Spleen (tissue), 7 donors: Measurements from ENCODE around the gene KANK2.

Experiments used
- POLR2AphosphoS5 ChIP-seq, 3 donors: sonication (generic); formaldehyde crosslinking; IDR thresholded peaks; one replicate each; pipeline ENCODE4 v1.5.1; 2017; ENCODE audit warnings: antibody characterized with exemption in 3 of 3
- TF ChIP-seq, protein P1 (sequence below), 11 experiments: fragments of 200-600 bp in 7 of 11; fragments of 450-650 bp in 4 of 11; sonication (generic) in 4 of 11; IDR thresholded peaks in 8 of 11; conservative IDR thresholded peaks in 3 of 11; 1 replicate in 7 of 11; 2 replicates in 4 of 11; pipeline versions ENCODE4 v1.4.0 to v1.8.0; 2016 to 2021; ENCODE audit warnings: antibody characterized with exemption in 11 of 11, inconsistent platforms in 4 of 11, mild to moderate bottlenecking in 1 of 11
- donor health status: DM: no; HTN: no; CAD: no; lungs with moderate emphysema.
- donor health status: DM: no; HTN: no; CAD: no.
- donor health status: DM: no; HTN: no; CAD: no.

DNA sequence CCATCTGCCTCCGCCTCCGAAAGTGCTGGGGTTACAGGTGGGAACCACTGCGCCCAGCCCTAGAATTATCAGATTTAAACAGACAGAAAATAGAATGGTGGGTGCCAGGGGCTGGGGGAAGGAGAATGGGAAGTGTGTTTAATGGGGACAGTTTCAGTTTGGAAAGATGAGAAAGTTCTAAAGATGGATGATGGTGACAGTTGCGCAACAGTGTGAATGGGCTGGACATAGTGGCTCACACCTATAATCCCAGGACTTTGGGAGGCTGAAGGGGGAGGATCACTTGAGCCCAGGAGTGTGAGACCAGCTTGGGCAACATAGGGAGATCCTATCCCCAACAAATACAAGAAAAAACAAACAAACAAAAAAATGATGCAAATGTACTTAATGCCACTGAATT lies 15.9 kb downstream of the KANK2 start:
- TF ChIP-seq, protein P1, sequence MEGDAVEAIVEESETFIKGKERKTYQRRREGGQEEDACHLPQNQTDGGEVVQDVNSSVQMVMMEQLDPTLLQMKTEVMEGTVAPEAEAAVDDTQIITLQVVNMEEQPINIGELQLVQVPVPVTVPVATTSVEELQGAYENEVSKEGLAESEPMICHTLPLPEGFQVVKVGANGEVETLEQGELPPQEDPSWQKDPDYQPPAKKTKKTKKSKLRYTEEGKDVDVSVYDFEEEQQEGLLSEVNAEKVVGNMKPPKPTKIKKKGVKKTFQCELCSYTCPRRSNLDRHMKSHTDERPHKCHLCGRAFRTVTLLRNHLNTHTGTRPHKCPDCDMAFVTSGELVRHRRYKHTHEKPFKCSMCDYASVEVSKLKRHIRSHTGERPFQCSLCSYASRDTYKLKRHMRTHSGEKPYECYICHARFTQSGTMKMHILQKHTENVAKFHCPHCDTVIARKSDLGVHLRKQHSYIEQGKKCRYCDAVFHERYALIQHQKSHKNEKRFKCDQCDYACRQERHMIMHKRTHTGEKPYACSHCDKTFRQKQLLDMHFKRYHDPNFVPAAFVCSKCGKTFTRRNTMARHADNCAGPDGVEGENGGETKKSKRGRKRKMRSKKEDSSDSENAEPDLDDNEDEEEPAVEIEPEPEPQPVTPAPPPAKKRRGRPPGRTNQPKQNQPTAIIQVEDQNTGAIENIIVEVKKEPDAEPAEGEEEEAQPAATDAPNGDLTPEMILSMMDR (IDR thresholded peaks at IDR 0.05 in 8 of 11, conservative IDR thresholded peaks at IDR 0.05 in 3 of 11): no peak
- TF ChIP-seq POLR2AphosphoS5 (IDR thresholded peaks at IDR 0.05): no peak
